CD4-positive, alpha-beta memory T cell (primary cell): ENCODE results near the gene SCO1. TPM values are rescaled to one million over a fixed set of nuclear protein-coding genes. Genes with fewer than 3 reads are reported as not detected.

Experiments
- CTCF ChIA-PET: fragments of 350-600 bp; sonication (Branson Sonifier 250); formaldehyde crosslinking; loops from one replicate; lab custom pipeline; 2021; ENCODE audit warnings: inconsistent platforms; ENCODE audit not compliant: partially characterized antibody; lab: Charles Lee
- POLR2A ChIA-PET: fragments of 350-600 bp; sonication (Branson Sonifier 250); formaldehyde crosslinking; loops from one replicate; lab custom pipeline; 2021; ENCODE audit not compliant: partially characterized antibody; lab: Charles Lee
- DNase-seq, 5 donors: peaks; one replicate each; pipeline versions ENCODE4 v3.0.0 to v3.0.0-alpha.2; 2020 to 2022; ENCODE audit warnings: mixed read lengths in 1 of 5
- H3K27ac ChIP-seq: one replicate; pipeline ENCODE4 v1.7.0; 2013; ENCODE audit warnings: low read depth, low read length
- H3K27me3 ChIP-seq: 2 replicates; pipeline ENCODE4 v1.7.0; 2013; ENCODE audit warnings: mild to moderate bottlenecking, low read length, moderate library complexity; ENCODE audit not compliant: insufficient read depth
- H3K36me3 ChIP-seq: 2 replicates; pipeline ENCODE4 v1.7.0; 2013; ENCODE audit warnings: mild to moderate bottlenecking, low read length, moderate library complexity; ENCODE audit not compliant: insufficient read depth
- H3K4me1 ChIP-seq: 2 replicates; pipeline ENCODE4 v1.7.0; 2013; ENCODE audit warnings: mild to moderate bottlenecking, low read length, moderate library complexity; ENCODE audit not compliant: insufficient read depth
- H3K4me3 ChIP-seq, 2 donors: one replicate each; pipeline ENCODE4 v1.7.0; 2013; ENCODE audit warnings: low read length in 2 of 2, mild to moderate bottlenecking in 1 of 2
- H3K9me3 ChIP-seq, 2 donors: one replicate each; pipeline ENCODE4 v1.7.0; 2013; ENCODE audit warnings: low read length in 2 of 2, control low read depth in 1 of 2; ENCODE audit not compliant: control insufficient read depth in 1 of 2
- H3K27ac Mint-ChIP-seq, 7 donors: one replicate each; pipeline ENCODE4 v1.8.0; 2020 to 2021; ENCODE audit warnings: mixed read lengths in 7 of 7, mild to moderate bottlenecking in 6 of 7, inconsistent platforms in 3 of 7, moderate library complexity in 3 of 7
- H3K27me3 Mint-ChIP-seq, 2 donors: one replicate each; pipeline ENCODE4 v1.8.0; 2020 to 2021; ENCODE audit warnings: mixed read lengths in 2 of 2
- H3K36me3 Mint-ChIP-seq, 2 donors: one replicate each; pipeline ENCODE4 v1.8.0; 2020 to 2021; ENCODE audit warnings: mixed read lengths in 2 of 2, inconsistent platforms in 1 of 2, mild to moderate bottlenecking in 1 of 2
- H3K4me1 Mint-ChIP-seq, 4 donors: one replicate each; pipeline ENCODE4 v1.8.0; 2020 to 2021; ENCODE audit warnings: mixed read lengths in 4 of 4, mild to moderate bottlenecking in 1 of 4
- H3K4me3 Mint-ChIP-seq, 8 donors: one replicate each; pipeline ENCODE4 v1.8.0; 2020 to 2021; ENCODE audit warnings: mixed read lengths in 8 of 8, mild to moderate bottlenecking in 7 of 8, moderate library complexity in 6 of 8, inconsistent platforms in 3 of 8
- H3K9me3 Mint-ChIP-seq, 8 donors: one replicate each; pipeline ENCODE4 v1.8.0; 2020 to 2021; ENCODE audit warnings: mixed read lengths in 8 of 8, mild to moderate bottlenecking in 5 of 8, inconsistent platforms in 3 of 8, moderate library complexity in 1 of 8
- intact Hi-C: fragments of 100-400 bp; cut with micrococcal nuclease; formaldehyde crosslinking; loops from one replicate; pipeline ENCODE4 v1.15.1; 2023
- polyA plus RNA-seq, 2 donors: library from polyadenylated mRNA; unstranded; fragments of 300-500 nt; fragmentation: Illumina TruSeq; gene quantifications; one replicate each; pipeline ENCODE4 v1.2.3, GENCODE V29; 2021
- total RNA-seq, 2 experiments: library from RNA; stranded (reverse); gene quantifications; one replicate each; pipeline ENCODE4 v1.2.3, GENCODE V29; 2021

Gene SCO1
- total and polyA plus RNA-seq, 4 experiments from 2014 or later = 12.9 to 26.1 (median 23.1) TPM

- no peaks in the 10 kb centered on the region for H3K36me3 Mint-ChIP-seq
- no peaks in the 10 kb centered on the region for H3K4me1 ChIP-seq
- H3K4me3 ChIP-seq = no peak overlapping the region
- H3K4me3 Mint-ChIP-seq = no peak overlapping the region
- DNase-seq = no peak
- H3K27me3 ChIP-seq = no peaks in the 10 kb centered on the region
- H3K27ac ChIP-seq = no peak overlapping the region
- no peak overlapping the region for H3K27ac Mint-ChIP-seq
- no peaks in the 10 kb centered on the region for H3K27me3 Mint-ChIP-seq
- no peaks in the 10 kb centered on the region for H3K9me3 Mint-ChIP-seq
- ChIA-PET POLR2A (no interaction called here), CTCF (interaction anchor here (0.8 to 1.2 kb wide), 2 partner anchors 10 to 11 kb away, joined by 3 read pairs; no protein-coding TSS in a partner anchor)
- H3K36me3 ChIP-seq = no peaks in the 10 kb centered on the region
- intact Hi-C loops = no loop called here
- peaks cover 3 to 17% (median 6%) of the 10 kb centered on the region in 4 donors for H3K4me1 Mint-ChIP-seq
- no peaks in the 10 kb centered on the region for H3K9me3 ChIP-seq
These were observed 28.9 kb upstream of the SCO1 start for GRCh38 chr17:10726196-10726595.

GRCh38 chr17:10725262-10725661 lies 27.9 kb upstream of the SCO1 start:
- H3K9me3 Mint-ChIP-seq = no peaks in the 10 kb centered on the region
- Histone ChIP-seq H3K36me3 (no peaks in the 10 kb centered on the region), H3K9me3 (no peaks in the 10 kb centered on the region), H3K27ac (no peak overlapping the region), H3K4me1 (no peaks in the 10 kb centered on the region), H3K4me3 (no peak overlapping the region), H3K27me3 (no peaks in the 10 kb centered on the region)
- no peak for DNase-seq
- CTCF ChIA-PET = no interaction called here
- H3K36me3 Mint-ChIP-seq = no peaks in the 10 kb centered on the region
- no peak overlapping the region for H3K4me3 Mint-ChIP-seq
- H3K27ac Mint-ChIP-seq = peak overlapping the region in 1 of 7 donors; percentile 65
- POLR2A ChIA-PET = no interaction called here
- H3K4me1 Mint-ChIP-seq = peaks cover 0 to 7% (median 1%) of the 10 kb centered on the region in 4 donors
- intact Hi-C loops = no loop called here
- no peaks in the 10 kb centered on the region for H3K27me3 Mint-ChIP-seq

GRCh38 chr17:10724546-10725195 lies 27.3 kb upstream of the SCO1 start:
- H3K27ac Mint-ChIP-seq = no peak overlapping the region
- POLR2A ChIA-PET = no interaction called here

GRCh38 chr17:10718547-10718946 lies 21.2 kb upstream of the SCO1 start:
- H3K4me1 ChIP-seq = no peaks in the 10 kb centered on the region
- Mint-ChIP-seq H3K9me3 (no peaks in the 10 kb centered on the region), H3K27me3 (no peaks in the 10 kb centered on the region), H3K4me3 (no peak overlapping the region), H3K27ac (peak overlapping the region in 2 of 7 donors; percentile 25 to 54), H3K4me1 (peaks cover 0 to under 1% (median 0%) of the 10 kb centered on the region in 4 donors), H3K36me3 (peaks cover 2 to 4% of the 10 kb centered on the region in 2 donors)
- no peak overlapping the region for H3K4me3 ChIP-seq
- intact Hi-C loops = no loop called here
- CTCF ChIA-PET = no interaction called here
- POLR2A ChIA-PET = no interaction called here
- H3K9me3 ChIP-seq = no peaks in the 10 kb centered on the region
- no peaks in the 10 kb centered on the region for H3K36me3 ChIP-seq
- no peaks in the 10 kb centered on the region for H3K27me3 ChIP-seq
- H3K27ac ChIP-seq = no peak overlapping the region
- DNase-seq = no peak

More at GRCh38 chr17:10724546-10725195, 27.3 kb upstream of the SCO1 start:
- no peak for DNase-seq
- Mint-ChIP-seq H3K27me3 (no peaks in the 10 kb centered on the region), H3K36me3 (no peaks in the 10 kb centered on the region), H3K9me3 (no peaks in the 10 kb centered on the region), H3K4me1 (peaks cover 0 to 4% (median 0%) of the 10 kb centered on the region in 4 donors), H3K4me3 (no peak overlapping the region)
- H3K27me3 ChIP-seq = no peaks in the 10 kb centered on the region
- intact Hi-C loops = no loop called here
- CTCF ChIA-PET = no interaction called here
- H3K36me3 ChIP-seq = no peaks in the 10 kb centered on the region
- H3K9me3 ChIP-seq = no peaks in the 10 kb centered on the region
- no peak overlapping the region for H3K27ac ChIP-seq
- no peak overlapping the region for H3K4me3 ChIP-seq
- H3K4me1 ChIP-seq = no peaks in the 10 kb centered on the region

GRCh38 chr17:10716218-10716617 lies 18.9 kb upstream of the SCO1 start:
- Histone ChIP-seq H3K27ac (no peak overlapping the region), H3K27me3 (no peaks in the 10 kb centered on the region), H3K36me3 (peaks cover 13% of the 10 kb centered on the region), H3K9me3 (no peaks in the 10 kb centered on the region), H3K4me1 (no peaks in the 10 kb centered on the region), H3K4me3 (no peak overlapping the region)
- H3K4me3 Mint-ChIP-seq = no peak overlapping the region
- intact Hi-C loops = no loop called here
- H3K4me1 Mint-ChIP-seq = peaks cover 0 to 1% (median 0%) of the 10 kb centered on the region in 4 donors
- no peak for DNase-seq
- POLR2A ChIA-PET = no interaction called here
- H3K36me3 Mint-ChIP-seq = peaks cover 18 to 19% of the 10 kb centered on the region in 2 donors
- no peaks in the 10 kb centered on the region for H3K27me3 Mint-ChIP-seq
- peak overlapping the region in 5 of 7 donors; percentile 7 to 54 (median 16) for H3K27ac Mint-ChIP-seq
- no peaks in the 10 kb centered on the region for H3K9me3 Mint-ChIP-seq
- CTCF ChIA-PET = no interaction called here

GRCh38 chr17:10713318-10713717 lies 16.0 kb upstream of the SCO1 start:
- no peaks in the 10 kb centered on the region for H3K4me1 ChIP-seq
- H3K4me3 Mint-ChIP-seq = no peak overlapping the region
- DNase-seq = no peak
- no peak overlapping the region for H3K27ac ChIP-seq
- no peak overlapping the region for H3K4me3 ChIP-seq
- peak overlapping the region in 2 of 7 donors; percentile 25 to 73 for H3K27ac Mint-ChIP-seq
- no peaks in the 10 kb centered on the region for H3K27me3 ChIP-seq
- peaks cover 38% of the 10 kb centered on the region for H3K36me3 ChIP-seq
- no peaks in the 10 kb centered on the region for H3K9me3 Mint-ChIP-seq
- H3K36me3 Mint-ChIP-seq = peaks cover 37 to 43% of the 10 kb centered on the region in 2 donors
- intact Hi-C loops = no loop called here
- POLR2A ChIA-PET = no interaction called here
- H3K27me3 Mint-ChIP-seq = no peaks in the 10 kb centered on the region
- H3K9me3 ChIP-seq = no peaks in the 10 kb centered on the region
- H3K4me1 Mint-ChIP-seq = peaks cover 4 to 8% (median 7%) of the 10 kb centered on the region in 4 donors
- CTCF ChIA-PET = no interaction called here

GRCh38 chr17:10705727-10706126 lies 8.4 kb upstream of the SCO1 start:
- peaks cover 40 to 58% (median 52%) of the 10 kb centered on the region in 4 donors for H3K4me1 Mint-ChIP-seq
- Histone ChIP-seq H3K9me3 (no peaks in the 10 kb centered on the region), H3K4me1 (peaks cover 40% of the 10 kb centered on the region), H3K4me3 (no peak overlapping the region), H3K36me3 (peaks cover 43% of the 10 kb centered on the region), H3K27ac (no peak overlapping the region), H3K27me3 (no peaks in the 10 kb centered on the region)
- intact Hi-C loops = no loop called here
- H3K36me3 Mint-ChIP-seq = peaks cover 37 to 62% of the 10 kb centered on the region in 2 donors
- H3K27me3 Mint-ChIP-seq = no peaks in the 10 kb centered on the region
- peak overlapping the region in 1 of 8 donors; percentile 63 for H3K4me3 Mint-ChIP-seq
- ChIA-PET CTCF (no interaction called here), POLR2A (no interaction called here)
- H3K27ac Mint-ChIP-seq = peak overlapping the region in 4 of 7 donors; percentile 12 to 83 (median 76)
- no peaks in the 10 kb centered on the region for H3K9me3 Mint-ChIP-seq
- no peak for DNase-seq
